GM23248 (cell line): ENCODE measurements around the gene PRLH. TPM values are rescaled to one million over a fixed set of nuclear protein-coding genes. Genes with fewer than 3 reads are reported as not detected.
"Not testable (repeated sequence)": the region's sequence is repeated elsewhere in the genome, so short reads cannot be mapped to it uniquely, and the experiment has no call there.

ENCODE experiments used
- DNase-seq: peaks from one replicate; pipeline ENCODE4 v3.0.0-alpha.2; 2015
- H2AFZ ChIP-seq: fragments of 200-600 bp; sonication (generic); 2 replicates; pipeline ENCODE4 v1.6.1; 2016; ENCODE audit warnings: antibody characterized with exemption
- H3F3A ChIP-seq: fragments of 200-600 bp; sonication (generic); 2 replicates; pipeline ENCODE4 v1.6.1; 2016; ENCODE audit warnings: mild to moderate bottlenecking, antibody characterized with exemption, mixed run types; ENCODE audit not compliant: insufficient read depth
- H3K27ac ChIP-seq: fragments of 200-600 bp; sonication (generic); 2 replicates; pipeline ENCODE4 v1.5.1; 2016; ENCODE audit warnings: mild to moderate bottlenecking
- H3K27me3 ChIP-seq: fragments of 200-600 bp; sonication (generic); replicated peaks from 2 replicates; pipeline ENCODE4 v1.6.1; 2016; ENCODE audit warnings: mild to moderate bottlenecking; ENCODE audit not compliant: insufficient read depth
- H3K36me3 ChIP-seq: fragments of 200-600 bp; sonication (generic); 2 replicates; pipeline ENCODE4 v1.6.1; 2016; ENCODE audit warnings: low read depth, mild to moderate bottlenecking
- H3K4me1 ChIP-seq: fragments of 200-600 bp; sonication (generic); 2 replicates; pipeline ENCODE4 v1.6.1; 2016; ENCODE audit warnings: mild to moderate bottlenecking; ENCODE audit not compliant: insufficient read depth
- H3K4me2 ChIP-seq: fragments of 200-600 bp; sonication (generic); one replicate; pipeline ENCODE4 v1.6.1; 2016; ENCODE audit warnings: mild to moderate bottlenecking; ENCODE audit not compliant: unreplicated experiment
- H3K4me3 ChIP-seq: fragments of 200-600 bp; sonication (generic); 2 replicates; pipeline ENCODE4 v1.5.1; 2016; ENCODE audit warnings: mild to moderate bottlenecking
- H3K79me2 ChIP-seq: fragments of 200-600 bp; sonication (generic); 2 replicates; pipeline ENCODE4 v1.6.1; 2016; ENCODE audit warnings: mild to moderate bottlenecking; ENCODE audit not compliant: insufficient read depth
- H3K9ac ChIP-seq: fragments of 200-600 bp; sonication (generic); 2 replicates; pipeline ENCODE4 v1.6.1; 2016; ENCODE audit warnings: mild to moderate bottlenecking
- H3K9me2 ChIP-seq: fragments of 200-600 bp; sonication (generic); 2 replicates; pipeline ENCODE4 v1.6.1; 2016; ENCODE audit warnings: mixed run types, mild to moderate bottlenecking, moderate library complexity; ENCODE audit not compliant: insufficient read depth
- H3K9me3 ChIP-seq: fragments of 200-600 bp; sonication (generic); one replicate; pipeline ENCODE4 v1.6.1; 2017; ENCODE audit warnings: low read depth
- H4K20me1 ChIP-seq: fragments of 200-600 bp; sonication (generic); 2 replicates; pipeline ENCODE4 v1.6.0; 2016; ENCODE audit not compliant: insufficient read depth
- EZH2 ChIP-seq: fragments of 200-600 bp; sonication (generic); IDR thresholded peaks from 2 replicates; pipeline ENCODE4 v1.6.1; 2018; ENCODE audit warnings: antibody characterized with exemption, mild to moderate bottlenecking; ENCODE audit not compliant: insufficient read depth, poor library complexity, severe bottlenecking
- EZH2phosphoT487 ChIP-seq: fragments of 200-600 bp; sonication (generic); IDR thresholded peaks from 2 replicates; pipeline ENCODE4 v1.6.1; 2018; ENCODE audit warnings: antibody characterized with exemption, moderate library complexity, mild to moderate bottlenecking, low read depth; ENCODE audit not compliant: insufficient read depth
- WGBS, 2 experiments: methylation state at CpG; one replicate each; pipeline ENCODE4 v1.1.6; 2015 to 2017; ENCODE audit warnings: low lambda C conversion rate in 2 of 2, low coverage in 1 of 2; ENCODE audit errors: missing lambda C conversion rate in 2 of 2; 5-methylcytosine and 5-hydroxymethylcytosine counted together
- in situ Hi-C: fragments of 300-500 bp; cut with MboI; formaldehyde crosslinking; loops from 2 replicates; pipeline ENCODE4 v1.15.0; 2020
- polyA plus RNA-seq: library from polyadenylated mRNA; unstranded; fragments of >200 nt; fragmentation: Nextera tagmentation; extraction: Ambion mirVana; gene quantifications from 2 replicates; pipeline ENCODE4 v1.2.1, GENCODE V29; 2016
- total RNA-seq: library from RNA; depleted of rRNA; stranded (reverse); fragments of >200 nt; shearing (Covaris generic); gene quantifications from 2 replicates; pipeline ENCODE4 v1.2.3, GENCODE V29; 2014

The PRLH gene
- total and polyA plus RNA-seq, 2 experiments from 2014 or later = not detected

DNA sequence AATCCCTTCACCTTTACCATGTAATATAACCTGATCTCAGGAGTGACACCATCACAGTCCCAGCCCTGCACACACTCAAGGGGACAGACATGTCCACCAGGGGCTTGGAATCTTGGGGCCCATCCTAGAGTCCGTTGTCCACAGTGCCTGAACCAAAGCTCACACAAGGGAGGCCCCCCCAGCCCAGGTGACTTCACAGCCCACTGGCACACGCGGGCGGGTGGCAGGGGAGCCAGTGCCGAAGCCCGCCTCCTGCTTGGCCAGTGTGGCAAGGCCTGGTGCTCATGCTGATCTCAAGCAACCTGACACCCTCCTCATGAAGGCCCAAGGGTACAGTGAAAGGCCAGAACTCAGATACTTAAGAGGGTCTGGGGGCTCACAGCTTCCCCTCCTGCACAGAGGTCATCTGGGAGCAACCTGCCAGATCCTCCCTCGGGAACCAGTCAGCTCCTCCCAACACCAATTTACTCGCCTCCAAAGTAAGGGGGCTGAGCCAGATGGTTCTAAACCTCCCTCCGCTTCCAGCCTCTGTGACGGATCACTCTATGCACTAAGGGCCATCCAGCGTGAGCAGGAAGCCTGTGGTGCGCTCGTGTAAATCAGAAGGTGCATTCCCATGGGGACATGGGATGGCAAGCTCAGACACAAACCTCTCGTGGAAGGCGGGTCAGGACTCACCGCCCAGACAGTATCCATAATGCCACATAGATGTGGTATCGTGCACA, 27.4 kb downstream of the PRLH start:
- Histone ChIP-seq H3K27me3 (no peaks in the 10 kb centered on the region), H3K79me2 (no peaks in the 10 kb centered on the region), H3K4me1 (no peaks in the 10 kb centered on the region), H3K4me3 (no peak overlapping the region), H3K9me3 (no peaks in the 10 kb centered on the region), H4K20me1 (no peaks in the 10 kb centered on the region), H3K4me2 (no peak overlapping the region), H3F3A (no peaks in the 10 kb centered on the region), H3K9me2 (no peaks in the 10 kb centered on the region), H3K36me3 (no peaks in the 10 kb centered on the region), H3K9ac (no peak overlapping the region), H3K27ac (no peak overlapping the region), H2AFZ (no peak overlapping the region)
- 86% methylated on average over 17 of the region's 17 CpGs for WGBS, 2 experiments
- in situ Hi-C loops = loop anchor here (25.0 kb wide), 1 partner anchor 669 kb away; no protein-coding TSS in a partner anchor
- TF ChIP-seq EZH2 (no peak), EZH2phosphoT487 (no peak)
- DNase-seq = no peak

DNA sequence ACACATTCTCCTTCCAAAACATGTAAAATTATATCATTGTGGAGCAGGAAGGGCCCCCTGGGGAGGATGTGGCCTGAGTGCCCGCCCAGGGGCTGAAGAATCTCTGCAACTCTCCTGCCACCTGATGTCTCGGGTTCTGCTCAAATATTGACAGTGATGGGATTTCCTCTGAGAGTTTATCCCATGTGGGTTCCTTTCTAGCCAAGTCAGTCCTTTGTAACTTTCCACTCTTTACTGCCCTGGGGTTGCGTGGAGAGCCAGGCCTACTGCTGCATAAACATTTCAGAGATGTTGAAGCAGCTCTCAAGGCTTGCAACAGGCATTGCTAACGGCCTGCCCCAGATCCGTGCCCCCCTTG, 28.1 kb downstream of the PRLH start:
- Histone ChIP-seq H3K4me1 (no peaks in the 10 kb centered on the region), H3K9ac (no peak overlapping the region), H3K9me3 (no peaks in the 10 kb centered on the region), H2AFZ (no peak overlapping the region), H3K9me2 (no peaks in the 10 kb centered on the region), H3K79me2 (no peaks in the 10 kb centered on the region), H3K27me3 (no peaks in the 10 kb centered on the region), H3F3A (no peaks in the 10 kb centered on the region), H4K20me1 (no peaks in the 10 kb centered on the region), H3K4me3 (no peak overlapping the region), H3K4me2 (no peak overlapping the region), H3K27ac (no peak overlapping the region), H3K36me3 (no peaks in the 10 kb centered on the region)
- DNase-seq = no peak
- in situ Hi-C loops = loop anchor here (25.0 kb wide), 1 partner anchor 668 kb away; no protein-coding TSS in a partner anchor
- TF ChIP-seq EZH2phosphoT487 = no peak
- TF ChIP-seq EZH2 = no peak
- WGBS, 2 experiments = 91 to 92% methylated on average over 5 of the region's 5 CpGs

DNA sequence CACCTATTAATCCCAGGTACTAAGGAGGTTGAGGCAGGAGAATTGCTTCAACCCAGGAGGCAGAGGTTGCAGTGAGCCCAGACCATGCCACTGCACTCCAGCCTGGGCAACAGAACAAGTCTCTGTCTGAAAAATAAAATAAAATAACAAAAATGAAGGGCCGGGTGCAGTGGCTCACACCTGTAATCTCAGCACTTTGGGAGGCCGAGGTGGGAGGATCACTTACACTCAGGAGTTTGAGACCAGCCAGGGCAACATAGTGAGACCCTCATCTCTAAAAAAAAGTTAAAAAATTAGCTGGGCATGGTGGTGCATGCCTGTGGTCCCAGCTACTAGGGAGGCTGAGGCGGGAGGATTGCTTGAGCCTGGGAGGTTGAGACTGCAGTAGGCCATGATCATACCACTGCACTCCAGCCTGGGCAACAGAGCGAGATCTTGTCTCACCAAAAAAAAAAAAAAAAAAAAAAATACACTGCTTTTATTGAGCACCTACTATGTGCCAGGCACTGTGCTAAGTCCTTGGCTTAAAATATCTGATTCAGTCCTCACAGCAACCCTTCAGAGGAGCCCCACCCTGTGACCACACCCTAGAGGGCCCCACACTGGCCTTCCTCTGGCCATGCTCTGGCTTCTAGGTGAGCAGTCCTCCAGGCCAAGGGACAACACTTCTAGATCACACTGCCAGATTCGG, 29.6 kb downstream of the PRLH start:
- not testable (repeated sequence) for H3K9me3 ChIP-seq, H2AFZ ChIP-seq, H3K36me3 ChIP-seq, H3K27me3 ChIP-seq, H3F3A ChIP-seq, H3K9me2 ChIP-seq, H3K4me1 ChIP-seq, H3K79me2 ChIP-seq, DNase-seq, H4K20me1 ChIP-seq, H3K4me2 ChIP-seq, H3K9ac ChIP-seq, H3K27ac ChIP-seq, H3K4me3 ChIP-seq
- in situ Hi-C loops = loop anchor here (25.0 kb wide), 1 partner anchor 666 kb away; no protein-coding TSS in a partner anchor
- WGBS, 2 experiments = 79 to 89% methylated on average over 4 to 5 of the region's 5 CpGs

DNA sequence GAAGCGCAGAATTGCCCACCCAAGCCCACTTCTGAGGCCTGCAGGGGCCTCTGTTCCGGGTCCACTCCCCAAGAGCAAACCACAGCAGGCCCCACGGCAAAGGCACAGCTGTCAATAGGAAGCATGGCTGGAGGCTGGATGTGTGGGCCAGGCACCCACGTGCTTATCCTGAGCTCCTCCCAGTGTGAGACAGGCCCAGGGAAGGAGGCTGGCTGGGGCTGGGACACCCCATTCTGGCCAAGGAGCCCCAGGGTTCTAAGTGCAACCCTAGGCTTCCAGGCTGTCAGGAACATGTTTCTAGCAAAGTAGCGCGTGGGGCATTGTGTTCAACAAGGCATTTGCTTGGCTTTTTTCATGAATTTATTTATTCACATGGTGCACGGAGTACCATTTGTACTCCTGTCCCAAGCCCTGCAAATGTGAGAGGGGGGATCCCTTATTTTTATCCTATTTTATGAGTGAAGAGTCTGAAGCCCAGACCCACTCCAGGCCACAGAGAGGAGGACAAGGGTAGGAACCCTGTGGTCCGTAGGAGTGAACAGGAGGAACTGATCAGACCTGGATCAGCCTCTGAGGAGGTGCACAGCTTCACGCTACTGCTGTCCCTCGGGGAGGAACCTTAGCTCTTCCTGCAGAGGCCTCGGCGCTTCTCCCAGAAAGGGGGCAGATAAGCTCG, 30.3 kb downstream of the PRLH start:
- no peaks in the 10 kb centered on the region for H3K27me3 ChIP-seq
- TF ChIP-seq EZH2phosphoT487 (no peak), EZH2 (no peak)
- H3K9me3 ChIP-seq = no peaks in the 10 kb centered on the region
- no peaks in the 10 kb centered on the region for H3K79me2 ChIP-seq
- H2AFZ ChIP-seq = no peak overlapping the region
- DNase-seq = no peak
- no peak overlapping the region for H3K27ac ChIP-seq
- no peaks in the 10 kb centered on the region for H3K36me3 ChIP-seq
- no peak overlapping the region for H3K9ac ChIP-seq
- peaks cover 8% of the 10 kb centered on the region for H3K4me1 ChIP-seq
- WGBS, 2 experiments = 92% methylated on average over 13 of the region's 13 CpGs
- no peak overlapping the region for H3K4me3 ChIP-seq
- no peaks in the 10 kb centered on the region for H3F3A ChIP-seq
- H3K9me2 ChIP-seq = no peaks in the 10 kb centered on the region
- H3K4me2 ChIP-seq = no peak overlapping the region
- H4K20me1 ChIP-seq = no peaks in the 10 kb centered on the region
- in situ Hi-C loops = loop anchor here (25.0 kb wide), 1 partner anchor 666 kb away; no protein-coding TSS in a partner anchor
